HG03439 (cell line): Measurements from ENCODE around the gene RHOG.
"Not testable (repeated sequence)": the region's sequence is repeated elsewhere in the genome, so short reads cannot be mapped to it uniquely, and the experiment has no call there.

Source experiments
- ATAC-seq: cut with Tn5 transposase; IDR thresholded peaks from one replicate; pipeline ENCODE4 v1.9.1; 2021; ENCODE audit warnings: mild to moderate bottlenecking, moderate library complexity; ENCODE audit not compliant: unreplicated experiment

Gene RHOG

DNA sequence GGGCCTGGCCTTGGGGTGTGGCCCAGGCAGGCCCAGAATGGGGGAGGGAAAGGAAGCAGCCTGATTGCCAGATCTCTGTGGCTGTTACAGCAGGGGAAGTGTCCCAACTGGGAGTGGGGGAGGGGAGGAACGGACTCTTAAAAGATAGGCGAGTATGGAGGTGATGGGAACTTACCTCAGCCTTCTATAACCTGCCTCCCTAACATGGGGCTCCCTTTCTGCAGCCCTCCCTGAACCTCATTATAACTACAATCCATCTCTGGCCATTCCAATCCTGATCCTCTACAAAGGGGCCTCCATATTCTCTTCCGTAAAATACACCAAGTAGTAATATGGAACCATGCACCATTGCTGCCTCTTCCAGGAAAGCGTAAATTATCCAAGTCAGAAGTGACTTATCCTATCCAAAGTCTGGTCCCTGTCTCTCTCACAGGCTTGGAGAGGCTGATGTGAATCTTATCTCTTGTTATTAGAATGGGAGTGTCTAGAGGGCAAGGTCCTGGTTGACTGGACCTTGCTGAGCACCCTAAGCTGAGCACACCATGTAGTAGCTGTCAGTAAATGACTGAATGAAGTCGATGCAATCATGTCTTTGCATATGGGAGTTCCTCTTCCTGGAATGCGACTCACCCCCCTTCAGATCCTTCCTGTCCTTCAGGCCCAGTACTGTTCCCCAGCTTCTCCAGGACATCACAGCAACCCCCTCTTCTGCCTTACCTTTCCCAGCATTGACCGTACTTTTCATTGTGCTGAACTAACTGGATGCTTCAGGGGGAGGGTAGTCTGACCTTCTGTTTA, 5.9 kb downstream of the RHOG start:
- no peak for ATAC-seq

DNA sequence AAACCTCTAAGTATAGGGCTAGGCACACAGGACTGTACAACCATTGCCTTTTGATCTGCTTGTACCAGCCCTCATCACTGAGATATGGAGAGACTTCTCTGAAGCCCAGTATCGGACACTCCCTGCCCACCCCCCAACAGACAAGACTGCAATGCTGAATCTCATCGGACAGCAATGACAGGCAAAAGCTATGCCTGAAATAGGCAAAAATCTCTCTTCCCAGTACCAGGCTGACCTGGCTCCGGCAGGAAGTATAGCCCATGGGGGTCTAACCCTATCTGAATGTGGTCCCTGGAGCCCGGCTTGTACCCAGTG, 6.5 kb downstream of the RHOG start:
- no peak for ATAC-seq

DNA sequence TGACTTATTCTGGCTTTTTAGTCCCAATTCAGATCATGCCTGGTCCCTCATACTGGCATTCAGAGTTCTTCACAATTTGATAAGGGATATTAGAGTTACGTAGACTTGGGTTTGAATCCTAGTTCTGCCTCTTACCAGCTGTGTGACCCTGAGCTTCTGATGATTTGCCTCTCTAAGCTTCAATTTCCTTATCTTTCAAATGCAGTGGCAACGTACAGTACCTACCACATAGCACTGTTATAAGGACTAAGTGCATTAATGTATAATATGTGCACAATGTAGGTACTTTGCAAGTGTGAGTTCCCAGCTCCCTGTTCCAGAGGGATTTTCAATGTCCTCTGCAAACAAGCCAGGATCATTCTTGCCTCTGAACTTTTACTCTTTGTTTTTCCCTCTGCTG, 7.3 kb downstream of the RHOG start:
- no peak for ATAC-seq

DNA sequence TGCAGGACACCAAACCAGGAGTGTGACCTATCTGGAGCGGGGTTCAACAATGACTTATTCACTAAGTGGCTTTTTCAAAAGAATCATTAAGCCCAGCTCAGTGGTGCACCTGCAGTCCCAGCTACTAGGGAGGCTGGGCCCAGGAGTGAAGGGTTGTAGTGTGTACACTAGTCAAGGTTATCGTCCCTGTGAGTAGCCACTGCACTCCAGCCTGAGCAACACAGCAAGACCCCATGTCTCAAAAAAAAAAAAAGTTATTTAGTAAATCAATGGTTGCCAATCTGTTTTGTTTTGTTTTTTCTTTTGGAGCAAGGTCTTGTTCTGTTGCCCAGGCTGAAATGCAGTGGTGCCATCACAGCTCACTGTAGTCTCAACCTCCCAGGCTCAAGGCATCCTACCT, 7.9 kb downstream of the RHOG start:
- no peak for ATAC-seq

DNA sequence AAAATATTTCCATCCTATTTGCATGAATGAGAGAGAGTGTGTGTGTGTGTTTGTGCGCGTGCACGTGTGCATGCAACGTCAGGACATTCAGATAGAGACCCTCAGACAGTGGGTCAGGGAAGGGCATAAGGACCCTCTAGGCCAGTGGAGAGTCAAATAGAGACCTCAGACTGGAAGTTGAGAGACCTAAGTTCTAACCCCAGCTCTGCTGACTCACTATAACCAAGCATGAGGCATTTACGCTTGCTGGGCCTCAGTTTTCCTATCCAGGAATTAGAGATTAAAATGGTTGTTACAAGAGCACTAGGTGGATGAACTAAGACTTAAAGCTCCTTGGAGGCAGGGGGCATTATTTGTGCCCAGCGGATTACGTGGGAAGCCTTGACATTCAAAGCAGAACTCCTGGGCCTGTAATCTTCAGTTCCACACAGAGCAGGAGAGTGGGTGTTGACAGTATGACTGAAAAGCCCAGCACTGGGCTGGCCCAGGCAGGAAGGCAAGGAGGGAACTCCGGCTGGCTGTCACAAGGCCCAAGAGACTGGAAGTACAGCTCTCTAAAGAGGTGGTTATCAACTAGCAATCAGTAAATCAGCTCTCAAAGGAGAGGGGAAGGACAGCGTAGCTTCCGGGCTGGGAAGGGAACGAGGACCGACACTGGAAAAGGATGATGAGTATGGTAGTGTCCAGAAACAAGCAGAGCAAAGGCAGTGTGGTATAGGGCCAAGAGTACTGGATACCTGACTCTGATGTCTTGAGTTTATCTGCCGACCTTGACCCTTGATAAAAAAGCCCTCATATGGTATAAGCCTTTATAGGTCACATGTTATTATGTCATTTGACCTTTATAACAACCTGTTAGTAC, 9.2 kb downstream of the RHOG start:
- no peak for ATAC-seq

DNA sequence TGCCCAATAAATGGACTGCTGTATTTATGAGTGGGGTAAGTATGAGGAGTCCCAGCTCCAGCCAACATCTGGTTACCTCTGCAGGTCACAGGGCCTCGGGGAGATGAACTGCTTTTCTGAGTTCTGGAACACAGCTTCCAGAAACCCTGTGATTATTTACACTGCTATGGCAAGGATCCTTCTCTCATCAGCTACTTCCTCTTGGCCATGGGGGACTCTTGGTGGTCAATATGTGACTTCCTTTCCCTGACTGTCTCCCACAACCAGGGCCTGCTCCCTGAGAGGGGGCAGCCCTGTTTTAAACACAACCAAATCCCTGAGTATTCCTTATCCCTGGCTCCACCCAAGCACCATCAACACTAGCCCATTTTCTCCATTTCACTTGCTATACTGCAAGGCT, 10.0 kb downstream of the RHOG start:
- ATAC-seq, result no peak

DNA sequence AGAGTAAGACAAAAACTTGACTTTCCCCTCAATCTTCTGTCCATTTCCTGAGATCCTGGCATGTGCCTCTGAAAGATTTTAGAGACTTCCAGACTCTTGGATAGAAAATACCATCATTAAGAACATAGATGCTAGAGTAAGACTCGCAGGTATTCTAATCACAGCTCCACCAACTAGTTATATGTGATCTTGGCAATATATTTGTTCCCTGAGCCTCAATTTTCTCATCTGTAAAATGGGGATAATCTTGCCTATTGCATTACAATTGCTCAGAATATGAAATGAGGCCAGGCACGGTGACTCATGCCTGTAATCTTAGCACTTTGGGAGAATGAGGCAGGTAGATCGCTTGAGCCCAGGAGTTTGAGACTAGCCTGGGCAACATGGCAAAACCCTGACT, 10.7 kb downstream of the RHOG start:
- no peak for ATAC-seq

DNA sequence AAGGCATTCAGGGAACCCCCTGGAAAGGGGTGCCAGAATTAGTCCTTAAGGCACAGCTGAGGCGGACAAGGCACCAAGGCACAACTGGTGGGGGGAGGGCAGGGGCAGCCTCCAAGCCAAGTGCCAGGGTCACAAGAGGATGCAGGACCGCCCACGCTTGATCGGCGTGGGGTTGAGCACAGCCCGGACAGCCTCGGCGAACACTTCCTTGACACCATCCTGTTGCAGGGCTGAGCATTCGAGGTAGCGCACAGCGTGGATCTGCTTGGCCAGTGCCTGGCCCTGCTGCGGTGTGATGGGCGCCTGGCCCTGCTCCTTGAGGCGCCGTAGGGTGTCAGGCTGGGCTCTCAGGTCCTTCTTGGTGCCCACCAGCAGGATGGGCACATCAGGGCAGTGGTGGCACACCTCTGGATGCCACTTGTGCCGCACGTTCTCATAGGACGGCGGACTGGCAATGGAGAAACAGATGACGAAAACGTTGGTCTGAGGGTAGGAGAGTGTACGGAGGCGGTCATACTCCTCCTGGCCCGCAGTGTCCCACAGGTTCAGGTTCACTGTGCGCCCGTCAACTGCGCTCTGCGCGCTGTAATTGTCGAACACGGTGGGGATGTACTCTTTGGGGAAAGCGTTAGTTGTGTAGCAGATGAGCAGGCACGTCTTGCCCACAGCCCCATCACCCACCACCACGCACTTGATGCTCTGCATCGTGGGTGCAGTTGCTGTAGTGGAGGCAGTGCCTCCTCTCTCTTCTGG, 13.1 kb downstream of the RHOG start:
- no peak for ATAC-seq

DNA sequence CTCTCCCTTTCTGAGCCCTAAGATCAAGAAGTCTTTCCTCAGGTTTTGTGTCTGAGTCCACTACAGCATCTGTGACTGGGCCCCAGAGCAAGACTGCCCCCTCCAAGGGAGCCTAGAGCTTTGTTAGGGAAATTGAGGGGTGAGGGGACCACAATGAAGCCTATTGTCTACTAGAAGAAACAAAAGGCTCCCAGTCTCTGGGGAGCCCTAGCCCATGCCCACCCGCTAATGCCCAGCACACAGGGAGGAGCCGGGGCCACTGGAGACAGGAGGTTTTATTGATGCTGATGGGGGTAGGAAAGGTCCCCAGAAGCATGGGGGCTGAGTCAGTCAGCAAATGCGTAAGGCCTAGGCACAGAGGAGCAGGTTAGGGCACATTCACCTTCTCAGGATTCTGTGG, 14.0 kb downstream of the RHOG start:
- no peak for ATAC-seq

DNA sequence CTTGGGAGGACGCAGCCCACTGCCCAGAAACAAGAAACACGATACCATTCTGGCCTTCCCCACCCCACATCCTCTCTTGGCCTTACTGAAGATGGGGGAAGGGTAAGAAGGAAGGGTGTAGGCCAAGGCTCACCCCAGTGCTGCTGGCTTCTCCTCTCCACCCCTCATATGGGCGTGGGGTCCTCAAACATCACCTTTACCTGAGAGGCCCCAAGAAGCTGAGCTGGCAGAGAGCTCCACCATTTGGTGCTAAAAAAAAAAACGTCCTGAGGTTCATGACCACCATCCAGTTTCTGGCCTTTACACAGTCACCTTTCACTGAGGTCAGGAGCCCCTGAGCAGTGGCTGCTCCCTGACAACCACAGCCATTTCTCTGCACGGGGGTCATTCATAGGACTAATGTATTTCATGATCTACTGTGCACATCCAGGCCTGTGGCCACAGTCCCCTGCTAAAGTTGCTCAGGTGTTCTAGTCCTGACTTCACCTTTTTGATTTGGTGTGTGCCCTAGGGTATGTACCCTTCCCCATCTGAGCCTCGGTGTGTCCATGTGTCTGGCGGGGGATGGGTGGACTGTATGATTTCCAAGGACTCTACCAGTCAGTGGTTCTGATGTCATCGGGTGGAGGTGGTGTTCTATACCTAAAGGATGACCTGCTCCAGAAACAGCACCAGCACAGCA, 15.1 kb downstream of the RHOG start:
- no peak for ATAC-seq

DNA sequence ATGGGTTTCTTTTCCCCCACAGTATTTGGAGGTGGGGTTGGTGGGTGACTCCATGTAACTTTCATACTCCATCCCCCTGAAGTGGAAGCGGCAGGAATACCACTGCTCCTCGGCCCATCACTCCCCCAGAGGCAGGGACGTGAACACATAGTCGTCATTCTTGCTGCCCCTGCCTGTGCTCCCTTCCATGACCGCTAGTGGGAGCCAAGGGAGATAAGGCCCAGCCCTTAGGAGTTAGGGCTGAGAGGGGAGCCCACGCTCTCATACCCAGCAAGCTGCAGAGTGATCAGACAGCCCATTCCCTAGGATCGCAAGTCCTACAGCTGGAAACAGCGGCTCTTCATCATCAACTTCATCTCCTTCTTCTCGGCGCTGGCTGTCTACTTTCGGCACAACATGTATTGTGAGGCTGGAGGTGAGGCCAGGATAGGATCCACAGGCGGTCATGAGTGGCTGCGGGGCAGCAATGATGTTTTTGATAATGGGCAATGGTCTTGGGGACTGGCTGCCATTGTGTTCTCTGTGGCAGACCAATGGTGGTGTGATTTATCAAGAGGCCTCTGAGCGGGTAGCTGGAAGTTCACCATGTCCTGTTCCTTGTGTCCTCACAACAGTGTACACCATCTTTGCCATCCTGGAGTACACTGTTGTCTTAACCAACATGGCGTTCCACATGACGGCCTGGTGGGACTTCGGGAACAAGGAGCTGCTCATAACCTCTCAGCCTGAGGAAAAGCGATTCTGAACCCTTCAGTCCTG, 15.9 kb downstream of the RHOG start:
- peak; percentile 60 for ATAC-seq

DNA sequence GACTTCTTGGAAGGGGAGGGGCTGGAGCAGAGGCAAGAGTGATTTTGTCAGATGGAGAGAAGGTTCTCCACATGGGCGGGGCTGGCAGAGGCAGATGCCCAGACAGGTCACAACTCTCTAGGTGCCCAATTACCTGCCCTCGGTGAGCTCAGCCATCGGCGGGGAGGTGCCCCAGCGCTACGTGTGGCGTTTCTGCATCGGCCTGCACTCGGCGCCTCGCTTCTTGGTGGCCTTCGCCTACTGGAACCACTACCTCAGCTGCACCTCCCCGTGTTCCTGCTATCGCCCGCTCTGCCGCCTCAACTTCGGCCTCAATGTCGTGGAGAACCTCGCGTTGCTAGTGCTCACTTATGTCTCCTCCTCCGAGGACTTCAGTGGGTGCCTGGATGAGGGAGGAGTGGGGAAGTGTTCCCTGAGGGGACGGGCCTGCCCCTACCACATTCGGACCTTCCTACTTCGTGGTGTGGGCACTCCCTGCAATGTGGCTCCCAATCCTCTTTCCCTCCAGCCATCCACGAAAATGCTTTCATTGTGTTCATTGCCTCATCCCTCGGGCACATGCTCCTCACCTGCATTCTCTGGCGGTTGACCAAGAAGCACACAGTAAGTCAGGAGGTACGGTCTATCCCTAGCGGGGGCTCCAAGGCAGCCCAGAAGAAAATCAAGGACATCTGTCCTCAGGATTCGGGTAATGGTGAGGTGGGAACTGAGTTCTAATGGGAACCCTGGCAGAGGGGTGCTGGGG, 16.8 kb downstream of the RHOG start:
- ATAC-seq, result no peak

DNA sequence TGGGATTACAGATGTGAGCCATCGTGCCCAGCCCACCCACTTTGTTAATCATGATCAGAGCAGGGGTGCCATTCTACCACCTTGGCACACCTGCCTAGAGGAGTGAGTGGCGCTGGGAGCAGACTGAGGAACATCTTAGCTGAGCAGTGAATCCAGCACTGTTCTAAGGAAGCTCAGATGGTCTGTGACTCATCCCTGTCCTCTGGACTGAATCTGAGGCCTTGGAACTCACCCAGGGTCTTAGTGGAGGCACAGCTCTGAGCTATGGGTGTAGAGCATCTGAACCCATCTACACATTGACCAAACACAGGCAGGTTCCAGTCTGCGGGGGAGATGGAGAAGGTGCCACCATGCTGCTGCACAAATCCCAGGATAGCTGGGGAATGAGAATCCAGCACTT, 17.5 kb downstream of the RHOG start:
- ATAC-seq, result no peak

DNA sequence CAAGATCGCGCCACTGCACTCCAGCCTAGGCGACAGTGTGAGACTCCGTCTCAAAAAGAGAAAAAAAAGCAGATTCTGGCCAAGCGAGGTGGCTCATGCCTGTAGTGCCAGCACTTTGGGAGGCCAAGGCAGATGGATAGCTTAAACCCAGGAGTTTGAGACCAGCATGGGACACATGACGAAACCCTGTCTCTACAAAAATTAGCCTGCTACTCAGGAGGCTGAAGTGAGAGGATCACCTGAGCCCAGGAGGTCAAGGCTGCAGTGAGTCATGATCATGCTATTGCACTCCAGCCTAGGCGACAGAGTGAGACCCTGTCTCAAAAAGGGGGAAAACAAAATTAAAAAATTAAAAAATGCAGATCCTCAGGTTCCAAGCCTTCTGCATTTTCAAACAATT, 18.4 kb downstream of the RHOG start:
- no peak for ATAC-seq

DNA sequence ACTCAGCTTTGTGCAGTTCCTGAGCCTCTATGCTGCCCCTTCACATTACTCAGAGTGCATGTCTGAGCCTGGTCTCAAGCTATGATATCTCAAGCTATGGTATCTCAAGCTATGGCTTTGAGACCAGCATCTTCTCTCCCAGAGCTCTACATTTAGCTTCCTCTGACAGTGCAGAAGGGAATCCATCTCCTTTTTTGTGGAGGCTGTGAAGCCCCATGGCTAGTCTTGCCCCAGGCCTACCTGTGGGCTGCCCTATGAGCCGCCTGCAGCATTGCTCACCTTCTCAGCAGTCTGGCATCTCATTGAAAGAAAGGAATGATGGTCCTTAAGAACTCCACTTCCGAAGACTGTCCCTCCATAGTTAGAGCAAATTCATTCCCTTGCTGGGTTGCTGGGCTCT, 19.8 kb downstream of the RHOG start:
- no peak for ATAC-seq

DNA sequence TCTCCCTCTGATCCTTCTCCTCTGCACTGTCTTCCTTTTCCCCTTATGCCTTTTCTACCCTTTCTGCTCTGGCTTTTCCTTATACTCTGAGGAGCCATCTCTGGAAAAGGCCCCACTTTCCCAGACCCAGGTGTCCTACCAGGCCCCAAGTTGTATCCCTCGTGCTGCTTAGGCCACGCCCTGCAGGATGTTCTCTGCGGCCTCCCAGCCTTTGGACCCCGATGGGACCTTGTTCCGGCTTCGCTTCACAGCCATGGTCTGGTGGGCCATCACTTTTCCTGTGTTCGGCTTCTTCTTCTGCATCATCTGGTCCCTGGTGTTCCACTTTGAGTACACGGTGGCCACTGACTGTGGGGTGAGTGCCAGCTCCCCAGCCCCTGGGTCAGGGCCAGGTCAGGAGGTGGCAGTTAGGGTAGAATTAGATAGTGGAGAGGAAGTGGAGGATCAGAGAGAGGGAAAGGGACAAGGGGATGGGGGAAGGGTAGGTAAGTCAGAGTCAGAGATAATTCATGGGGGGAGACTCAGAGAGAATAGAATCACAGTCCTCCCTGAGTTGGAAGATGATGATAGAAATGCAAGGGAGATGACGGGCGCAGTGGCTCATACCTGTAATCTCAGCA, 23.5 kb downstream of the RHOG start:
- ATAC-seq, result no peak

DNA sequence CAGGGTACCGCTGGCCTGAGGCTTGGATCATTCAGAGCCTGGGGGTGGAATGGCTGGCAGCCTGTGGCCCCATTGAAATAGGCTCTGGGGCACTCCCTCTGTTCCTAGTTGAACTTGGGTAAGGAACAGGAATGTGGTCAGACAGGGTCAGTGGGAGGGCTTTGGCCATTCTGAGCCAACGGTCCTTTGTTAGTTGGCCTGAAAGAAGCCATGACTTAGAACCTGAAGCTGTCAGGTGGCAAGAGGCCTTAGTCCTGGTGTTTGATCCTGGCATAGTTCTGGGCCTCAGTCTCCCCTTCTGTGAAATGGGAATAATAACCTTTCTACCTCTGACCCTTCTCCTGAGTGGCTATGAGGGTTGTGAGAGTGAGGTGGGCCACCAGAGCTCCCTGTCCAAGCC, 24.1 kb downstream of the RHOG start:
- ATAC-seq, result no peak

DNA sequence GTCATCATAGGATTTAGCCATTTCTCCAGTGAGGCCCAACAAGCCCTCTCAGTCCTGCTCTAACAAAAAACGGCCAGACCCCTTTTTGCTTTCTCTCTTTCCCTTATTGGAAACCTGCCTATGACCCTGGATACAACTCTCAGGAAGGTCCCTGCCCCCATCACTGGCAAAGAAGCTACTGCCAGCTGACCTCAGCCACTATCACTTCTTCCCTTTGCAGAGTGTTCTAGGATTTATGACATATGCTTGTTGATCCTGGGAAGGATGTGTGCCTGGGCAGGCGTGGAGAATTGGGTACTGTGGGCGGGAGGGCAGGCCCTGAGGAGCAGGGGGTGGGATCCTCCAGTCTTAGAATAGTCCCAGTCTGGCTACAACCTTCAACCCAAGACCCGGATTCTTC, 24.9 kb downstream of the RHOG start:
- ATAC-seq, result no peak

DNA sequence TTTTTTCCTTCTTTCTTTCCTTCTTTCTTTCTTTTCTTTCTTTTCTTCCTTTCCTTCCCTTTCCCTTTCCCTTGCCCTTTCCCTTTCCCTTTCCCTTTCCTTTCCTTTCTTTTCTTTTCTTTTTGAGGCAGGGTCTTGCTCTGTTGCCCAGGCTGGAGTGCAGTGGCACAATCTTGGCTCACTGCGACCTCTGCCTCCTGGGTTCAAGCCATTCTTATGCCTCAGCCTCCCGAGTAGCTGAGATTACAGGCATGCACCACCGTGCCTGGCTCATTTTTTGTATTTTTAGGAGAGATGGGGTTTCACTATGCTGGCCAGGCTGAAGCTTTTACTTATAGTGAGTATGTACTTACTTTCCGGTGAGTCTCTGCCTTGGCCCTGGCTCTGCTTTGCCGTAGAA, 25.9 kb downstream of the RHOG start:
- not testable (repeated sequence) for ATAC-seq
